Activated CD4-positive, alpha-beta T cell treated with anti-CD3 and anti-CD28 coated beads for 4 hours (primary cell): ENCODE results near the gene EPHB2.
"Not testable (repeated sequence)": the region's sequence is repeated elsewhere in the genome, so short reads cannot be mapped to it uniquely, and the experiment has no call there.

ENCODE experiments used
- DNase-seq, 2 donors: peaks; one replicate each; pipeline ENCODE4 v3.0.0-alpha.2; 2020

The EPHB2 gene

GRCh38 chr1:22843441-22844183 lies 133.0 kb downstream of the EPHB2 start:
- DNase-seq: not testable (repeated sequence)

- DNase-seq: no peak
These were observed 134.0 kb downstream of the EPHB2 start for GRCh38 chr1:22844621-22845020.

GRCh38 chr1:22845398-22845935 lies 134.8 kb downstream of the EPHB2 start:
- no peak for DNase-seq

- no peak for DNase-seq
These were observed 135.8 kb downstream of the EPHB2 start for GRCh38 chr1:22846458-22846857.

- DNase-seq: no peak
These were observed 136.6 kb downstream of the EPHB2 start for GRCh38 chr1:22847249-22847648.

GRCh38 chr1:22847709-22848108 lies 137.1 kb downstream of the EPHB2 start:
- no peak for DNase-seq

- no peak for DNase-seq
These were observed 137.8 kb downstream of the EPHB2 start for GRCh38 chr1:22848405-22848804.

- no peak for DNase-seq
These were observed 139.1 kb downstream of the EPHB2 start for GRCh38 chr1:22849770-22850169.

GRCh38 chr1:22850281-22850680 lies 139.6 kb downstream of the EPHB2 start:
- DNase-seq: no peak

GRCh38 chr1:22850681-22851080 lies 140.0 kb downstream of the EPHB2 start:
- DNase-seq: no peak

GRCh38 chr1:22851517-22851916 lies 140.9 kb downstream of the EPHB2 start:
- no peak for DNase-seq

- DNase-seq: no peak
These were observed 141.6 kb downstream of the EPHB2 start for GRCh38 chr1:22852144-22852655.

- no peak for DNase-seq
These were observed 143.1 kb downstream of the EPHB2 start for GRCh38 chr1:22853651-22854185.

GRCh38 chr1:22854688-22855565 lies 144.3 kb downstream of the EPHB2 start:
- no peak for DNase-seq

- no peak for DNase-seq
These were observed 145.3 kb downstream of the EPHB2 start for GRCh38 chr1:22855668-22856606.

GRCh38 chr1:22857661-22858060 lies 147.0 kb downstream of the EPHB2 start:
- DNase-seq: no peak

GRCh38 chr1:22860414-22860800 lies 149.8 kb downstream of the EPHB2 start:
- DNase-seq: no peak

GRCh38 chr1:22860883-22861385 lies 150.3 kb downstream of the EPHB2 start:
- DNase-seq: no peak

GRCh38 chr1:22861764-22862440 lies 151.3 kb downstream of the EPHB2 start:
- no peak for DNase-seq

GRCh38 chr1:22862752-22863151 lies 152.1 kb downstream of the EPHB2 start:
- DNase-seq: no peak

- DNase-seq: no peak
These were observed 153.1 kb downstream of the EPHB2 start for GRCh38 chr1:22863766-22864165.
